ENCODE results near the gene SF3B2.
"Not testable (repeated sequence)": the region's sequence is repeated elsewhere in the genome, so short reads cannot be mapped to it uniquely, and the experiment has no call there.

Gene SF3B2

GRCh38 chr11:66083767-66084166 is 31.6 kb downstream of the SF3B2 start:
- no peak for TF ChIP-seq CTCF (conservative IDR thresholded peaks at IDR 0.05; ENCODE audit: low read length)
- DNase-seq (ENCODE audit: low read depth), result no peak
- no peak overlapping the region for H3K4me3 ChIP-seq (ENCODE audit: low read length)

DNA sequence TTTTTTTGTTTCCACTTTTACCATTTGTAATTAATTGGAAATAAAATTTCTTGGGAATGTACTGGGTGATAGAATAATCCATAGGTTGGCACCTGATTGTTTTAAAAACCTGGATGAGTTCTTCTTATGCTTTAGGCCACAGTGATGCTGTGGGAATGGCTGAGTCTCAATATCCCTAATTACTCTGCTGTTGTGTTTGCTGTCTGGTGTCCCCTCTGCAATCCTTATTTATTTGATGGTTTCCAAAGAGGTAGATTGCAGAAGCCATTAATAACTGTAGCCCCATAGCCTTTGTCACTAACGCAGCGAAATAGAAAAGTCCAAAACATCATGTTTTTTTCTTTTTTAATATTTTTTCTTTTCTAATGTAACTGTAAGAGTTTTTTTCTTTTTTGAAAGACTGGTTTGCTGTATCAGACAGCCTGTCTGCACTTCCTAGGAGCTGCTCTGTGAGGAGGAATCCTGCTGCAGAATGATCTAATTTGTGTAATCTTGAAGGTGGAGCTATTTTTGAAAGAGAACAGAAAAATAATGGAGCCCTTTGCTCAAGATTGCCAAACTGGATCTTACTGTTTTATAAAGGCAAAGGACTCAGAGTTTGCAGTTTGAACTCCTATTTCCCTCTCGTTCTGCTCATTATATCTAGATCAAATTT is 32.8 kb downstream of the SF3B2 start:
- no peak for DNase-seq (ENCODE audit: low read depth)
- TF ChIP-seq CTCF (conservative IDR thresholded peaks at IDR 0.05; ENCODE audit: low read length), result no peak
- H3K4me3 ChIP-seq (ENCODE audit: low read length), result no peak overlapping the region

GRCh38 chr11:66087148-66087908 is 35.2 kb downstream of the SF3B2 start:
- TF ChIP-seq CTCF (conservative IDR thresholded peaks at IDR 0.05; ENCODE audit: low read length), result no peak
- no peak overlapping the region for H3K4me3 ChIP-seq (ENCODE audit: low read length)
- DNase-seq (ENCODE audit: low read depth), result no peak

GRCh38 chr11:66089067-66089466 is 36.9 kb downstream of the SF3B2 start:
- DNase-seq (ENCODE audit: low read depth), result no peak
- H3K4me3 ChIP-seq (ENCODE audit: low read length), result no peak overlapping the region
- no peak for TF ChIP-seq CTCF (conservative IDR thresholded peaks at IDR 0.05; ENCODE audit: low read length)

- no peak overlapping the region for H3K4me3 ChIP-seq (ENCODE audit: low read length)
- no peak for DNase-seq (ENCODE audit: low read depth)
- no peak for TF ChIP-seq CTCF (conservative IDR thresholded peaks at IDR 0.05; ENCODE audit: low read length)
These were observed 38.1 kb downstream of the SF3B2 start for GRCh38 chr11:66090288-66090687.

DNA sequence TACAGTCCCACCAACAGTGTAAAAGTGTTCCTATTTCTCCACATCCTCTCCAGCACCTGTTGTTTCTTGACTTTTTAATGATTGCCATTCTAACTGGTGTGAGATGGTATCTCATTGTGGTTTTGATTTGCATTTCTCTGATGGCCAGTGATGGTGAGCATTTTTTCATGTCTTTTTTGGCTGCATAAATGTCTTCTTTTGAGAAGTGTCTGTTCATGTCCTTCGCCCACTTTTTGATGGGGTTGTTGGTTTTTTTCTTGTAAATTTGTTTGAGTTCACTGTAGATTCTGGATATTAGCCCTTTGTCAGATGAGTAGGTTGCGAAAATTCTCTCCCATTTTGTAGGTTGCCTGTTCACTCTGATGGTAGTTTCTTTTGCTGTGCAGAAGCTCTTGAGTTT is 40.0 kb downstream of the SF3B2 start:
- H3K4me3 ChIP-seq (ENCODE audit: low read length); DNase-seq (ENCODE audit: low read depth): not testable (repeated sequence)

- DNase-seq (ENCODE audit: low read depth); H3K4me3 ChIP-seq (ENCODE audit: low read length): not testable (repeated sequence)
These were observed 47.6 kb downstream of the SF3B2 start for GRCh38 chr11:66099746-66100145.

GRCh38 chr11:66100272-66101065 is 48.3 kb downstream of the SF3B2 start:
- TF ChIP-seq CTCF (conservative IDR thresholded peaks at IDR 0.05; ENCODE audit: low read length), result no peak
- no peak overlapping the region for H3K4me3 ChIP-seq (ENCODE audit: low read length)
- DNase-seq (ENCODE audit: low read depth), result no peak

Data from AG10803 (cell line).